ENCODE data around the gene NDE1. TPM values are rescaled to one million over a fixed set of nuclear protein-coding genes. Genes with fewer than 3 reads are reported as not detected.
A peak's percentile ranks its signal among the peaks of the same experiment; 100 is the strongest.

The NDE1 gene
- total and polyA plus RNA-seq, 2 donors (not counting 1 experiment from before 2014, with no cell fraction given): 33.5 to 149 TPM

DNA sequence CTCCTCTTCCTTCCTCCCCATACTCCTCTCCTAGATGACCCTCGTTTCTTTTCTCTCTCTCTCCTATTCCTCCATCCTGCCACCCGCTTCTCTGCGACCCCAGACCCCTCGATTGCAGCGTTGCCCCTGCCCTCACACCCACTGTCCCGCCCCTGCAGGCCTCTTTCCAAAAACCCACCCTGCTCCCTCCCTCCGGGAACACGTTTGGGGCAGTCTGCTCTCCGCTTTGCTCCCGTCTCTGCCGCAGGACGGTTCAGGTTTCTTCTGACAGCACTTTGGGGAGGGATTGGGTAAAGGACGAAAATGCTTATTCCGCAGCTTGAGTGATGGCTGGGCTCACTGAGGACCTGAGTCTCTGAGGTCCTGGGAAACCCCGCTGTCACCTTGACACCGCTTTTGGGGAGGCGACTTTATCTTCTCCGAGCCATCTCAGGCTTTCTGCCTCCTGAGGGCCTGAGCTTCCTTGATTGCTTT is 690 bp downstream of the NDE1 start:
- ATAC-seq (ENCODE audit: low read depth): peak; percentile 32
- peaks cover 71% of the 10 kb centered on the region for H3K79me2 ChIP-seq (ENCODE audit: control insufficient read depth, insufficient read depth, low read length)
- peaks cover 21 to 36% of the 10 kb centered on the region in 2 donors for H3K4me1 ChIP-seq (ENCODE audit: control insufficient read depth in 2 of 2, insufficient read depth in 2 of 2, low read length in 2 of 2)
- no peak for TF ChIP-seq EZH2 (IDR thresholded peaks at IDR 0.05; ENCODE audit: borderline replicate concordance, insufficient read depth, low read depth, low read length, poor library complexity, severe bottlenecking)
- TF ChIP-seq, protein P1, sequence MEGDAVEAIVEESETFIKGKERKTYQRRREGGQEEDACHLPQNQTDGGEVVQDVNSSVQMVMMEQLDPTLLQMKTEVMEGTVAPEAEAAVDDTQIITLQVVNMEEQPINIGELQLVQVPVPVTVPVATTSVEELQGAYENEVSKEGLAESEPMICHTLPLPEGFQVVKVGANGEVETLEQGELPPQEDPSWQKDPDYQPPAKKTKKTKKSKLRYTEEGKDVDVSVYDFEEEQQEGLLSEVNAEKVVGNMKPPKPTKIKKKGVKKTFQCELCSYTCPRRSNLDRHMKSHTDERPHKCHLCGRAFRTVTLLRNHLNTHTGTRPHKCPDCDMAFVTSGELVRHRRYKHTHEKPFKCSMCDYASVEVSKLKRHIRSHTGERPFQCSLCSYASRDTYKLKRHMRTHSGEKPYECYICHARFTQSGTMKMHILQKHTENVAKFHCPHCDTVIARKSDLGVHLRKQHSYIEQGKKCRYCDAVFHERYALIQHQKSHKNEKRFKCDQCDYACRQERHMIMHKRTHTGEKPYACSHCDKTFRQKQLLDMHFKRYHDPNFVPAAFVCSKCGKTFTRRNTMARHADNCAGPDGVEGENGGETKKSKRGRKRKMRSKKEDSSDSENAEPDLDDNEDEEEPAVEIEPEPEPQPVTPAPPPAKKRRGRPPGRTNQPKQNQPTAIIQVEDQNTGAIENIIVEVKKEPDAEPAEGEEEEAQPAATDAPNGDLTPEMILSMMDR (IDR thresholded peaks at IDR 0.05): no peak
- H3K27me3 ChIP-seq (replicated peaks in 1 of 4; ENCODE audit: control extremely low read depth in 1 of 4, control insufficient read depth in 3 of 4, insufficient read depth in 4 of 4, low read length in 3 of 4): no peaks in the 10 kb centered on the region
- ChIA-PET CTCF (interaction anchor here (2.4 kb wide), 1 partner anchor 8 kb away, joined by 8 read pairs; the partner anchor contains the start of gene MARF1), POLR2A (interaction anchor here (0.6 to 0.7 kb wide), 2 partner anchors 8 to 60 kb away, joined by 3 to 4 read pairs; partner anchors contain the start of gene MARF1)
- intact Hi-C loops (cut with micrococcal nuclease): loop anchor here (1.0 to 2.0 kb wide), 4 partner anchors 8 to 22 kb away; no protein-coding TSS in a partner anchor
- peak overlapping the region; percentile 93 for H3K27ac Mint-ChIP-seq
- no peaks in the 10 kb centered on the region for H3K9me3 ChIP-seq (ENCODE audit: control extremely low read depth in 1 of 3, control insufficient read depth in 2 of 3, insufficient read depth in 1 of 3, low read length in 2 of 3)
- H3K36me3 ChIP-seq (replicated peaks in 1 of 2; ENCODE audit: control extremely low read depth in 1 of 2, control insufficient read depth in 1 of 2, extremely low read depth in 1 of 2, insufficient read depth in 2 of 2, low read length in 1 of 2): peaks cover 3 to 16% of the 10 kb centered on the region in 2 experiments
- H3K4me2 ChIP-seq (replicated peaks; ENCODE audit: low read depth, low read length, poor library complexity, severe bottlenecking): peak overlapping the region; percentile 80
- H3K4me1 Mint-ChIP-seq: peaks cover 37% of the 10 kb centered on the region
- H3K4me3 ChIP-seq (ENCODE audit: control extremely low read depth in 1 of 5, extremely low read depth in 1 of 5, insufficient read depth in 1 of 5, low read depth in 2 of 5, low read length in 4 of 5): peak overlapping the region; percentile 76 to 97 (median 85)
- H3K27ac ChIP-seq (ENCODE audit: low read length in 2 of 2): peak overlapping the region; percentile 86 to 88
- no peaks in the 10 kb centered on the region for H3K9me3 Mint-ChIP-seq (ENCODE audit: insufficient read depth)
- H4K20me1 ChIP-seq (ENCODE audit: control insufficient read depth, insufficient read depth, low read length, poor library complexity, severe bottlenecking): peaks cover 45% of the 10 kb centered on the region
- H3K27me3 Mint-ChIP-seq: no peaks in the 10 kb centered on the region
- H2AFZ ChIP-seq (ENCODE audit: insufficient read depth, low read depth, low read length, poor library complexity, severe bottlenecking): peak overlapping the region; percentile 91
- H3K4me3 Mint-ChIP-seq: peak overlapping the region; percentile 98
- DNase-seq: peak; percentile 70
- 1% methylated on average over 17 of the region's 18 CpGs for WGBS (ENCODE audit: insufficient coverage)
- H3K9ac ChIP-seq (ENCODE audit: low read length): peak overlapping the region; percentile 81

DNA sequence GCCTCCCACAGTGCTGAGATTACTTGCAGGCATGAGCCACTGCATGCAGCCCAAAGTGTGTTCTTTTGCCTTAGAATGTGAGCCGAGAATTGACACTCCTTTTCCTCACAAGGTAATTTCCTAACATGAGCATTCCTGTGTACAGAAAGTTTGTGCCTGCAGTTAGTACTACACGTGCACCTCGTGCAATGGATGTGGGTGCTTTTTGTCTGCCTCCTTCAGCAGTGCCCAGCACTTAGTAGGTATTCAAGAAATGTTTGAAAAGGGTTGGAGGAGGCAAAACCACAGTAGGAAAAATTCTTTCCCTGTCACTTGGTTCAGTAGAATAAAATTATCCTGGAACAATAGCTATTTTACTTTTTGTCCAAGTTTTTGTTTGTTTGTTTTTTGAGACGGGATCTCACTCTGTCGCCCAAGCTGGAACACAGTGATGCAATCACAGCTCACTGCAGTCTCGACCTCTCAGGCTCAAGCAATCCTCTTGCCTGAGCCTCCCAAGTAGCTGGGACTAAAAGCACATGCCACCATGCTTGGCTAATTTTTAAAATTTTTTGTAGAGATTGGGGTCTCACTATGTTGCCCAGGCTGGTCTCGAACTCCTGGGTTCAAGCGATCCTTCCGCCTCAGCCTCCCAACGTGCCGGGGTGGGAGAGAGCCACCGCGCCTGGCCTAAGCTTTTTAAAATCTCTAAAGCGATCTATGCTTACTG is 2.4 kb downstream of the NDE1 start:
- DNase-seq (no peak), ATAC-seq (ENCODE audit: low read depth) (no peak)
- intact Hi-C loops (cut with micrococcal nuclease): no loop called here
- H3K4me1 ChIP-seq (ENCODE audit: control insufficient read depth in 2 of 2, insufficient read depth in 2 of 2, low read length in 2 of 2): peaks cover 21 to 36% of the 10 kb centered on the region in 2 donors
- H3K36me3 ChIP-seq (replicated peaks in 1 of 2; ENCODE audit: control extremely low read depth in 1 of 2, control insufficient read depth in 1 of 2, extremely low read depth in 1 of 2, insufficient read depth in 2 of 2, low read length in 1 of 2): peaks cover 3 to 16% of the 10 kb centered on the region in 2 experiments
- Mint-ChIP-seq H3K4me3 (peak overlapping the region; percentile 46), H3K27me3 (no peaks in the 10 kb centered on the region), H3K27ac (peak overlapping the region; percentile 61), H3K4me1 (peaks cover 44% of the 10 kb centered on the region), H3K9me3 (ENCODE audit: insufficient read depth) (no peaks in the 10 kb centered on the region)
- no peaks in the 10 kb centered on the region for H3K27me3 ChIP-seq (replicated peaks in 1 of 4; ENCODE audit: control extremely low read depth in 1 of 4, control insufficient read depth in 3 of 4, insufficient read depth in 4 of 4, low read length in 3 of 4)
- ChIA-PET POLR2A (no interaction called here), CTCF (interaction anchor here (1.3 to 2.4 kb wide), 2 partner anchors 10 to 13 kb away, joined by 3 to 8 read pairs; partner anchors contain the start of gene MARF1)
- H3K4me2 ChIP-seq (replicated peaks; ENCODE audit: low read depth, low read length, poor library complexity, severe bottlenecking): peak overlapping the region; percentile 22
- H2AFZ ChIP-seq (ENCODE audit: insufficient read depth, low read depth, low read length, poor library complexity, severe bottlenecking): no peak overlapping the region
- H3K79me2 ChIP-seq (ENCODE audit: control insufficient read depth, insufficient read depth, low read length): peaks cover 82% of the 10 kb centered on the region
- no peak overlapping the region for H3K4me3 ChIP-seq (ENCODE audit: control extremely low read depth in 1 of 5, extremely low read depth in 1 of 5, insufficient read depth in 1 of 5, low read depth in 2 of 5, low read length in 4 of 5)
- no peak for TF ChIP-seq EZH2 (IDR thresholded peaks at IDR 0.05; ENCODE audit: borderline replicate concordance, insufficient read depth, low read depth, low read length, poor library complexity, severe bottlenecking)
- TF ChIP-seq, protein P1 (IDR thresholded peaks at IDR 0.05): no peak
- H3K9me3 ChIP-seq (ENCODE audit: control extremely low read depth in 1 of 3, control insufficient read depth in 2 of 3, insufficient read depth in 1 of 3, low read length in 2 of 3): no peaks in the 10 kb centered on the region
- H3K27ac ChIP-seq (ENCODE audit: low read length in 2 of 2): no peak overlapping the region
- 96% methylated on average over 8 of the region's 14 CpGs for WGBS (ENCODE audit: insufficient coverage)
- H3K9ac ChIP-seq (ENCODE audit: low read length): no peak overlapping the region
- H4K20me1 ChIP-seq (ENCODE audit: control insufficient read depth, insufficient read depth, low read length, poor library complexity, severe bottlenecking): peaks cover 45% of the 10 kb centered on the region
